Mesothelial cell of epicardium (in vitro differentiated cells): Measurements from ENCODE around the gene VEGFB. TPM values are rescaled to one million over a fixed set of nuclear protein-coding genes. Genes with fewer than 3 reads are reported as not detected.
A peak's percentile ranks its signal among the peaks of the same experiment; 100 is the strongest.

Experiments used
- DNase-seq, 2 experiments: peaks; one replicate each; pipeline ENCODE4 v3.0.0; 2021; ENCODE audit warnings: low spot score in 2 of 2; ENCODE audit not compliant: unreplicated experiment in 2 of 2
- H3K27ac Mint-ChIP-seq: 2 replicates; pipeline ENCODE4 v1.8.0; 2021; ENCODE audit warnings: mixed read lengths
- H3K27me3 Mint-ChIP-seq: 2 replicates; pipeline ENCODE4 v1.8.0; 2021; ENCODE audit warnings: low read depth, mixed read lengths
- H3K36me3 Mint-ChIP-seq: 2 replicates; pipeline ENCODE4 v1.8.0; 2021; ENCODE audit warnings: mixed read lengths
- H3K4me1 Mint-ChIP-seq: 2 replicates; pipeline ENCODE4 v1.8.0; 2021; ENCODE audit warnings: mixed read lengths
- H3K4me3 Mint-ChIP-seq: 2 replicates; pipeline ENCODE4 v1.8.0; 2021; ENCODE audit warnings: mild to moderate bottlenecking, moderate library complexity, mixed read lengths
- H3K9me3 Mint-ChIP-seq: 2 replicates; pipeline ENCODE4 v1.8.0; 2021; ENCODE audit warnings: mixed read lengths
- CTCF ChIP-seq: fragments of 200-600 bp; sonication (generic); IDR thresholded peaks from one replicate; pipeline ENCODE4 v1.5.0; 2021; ENCODE audit warnings: antibody characterized with exemption; ENCODE audit not compliant: unreplicated experiment
- total RNA-seq: library from RNA; stranded (reverse); gene quantifications from 3 replicates; pipeline ENCODE4 v1.2.1, GENCODE V29; 2021

Gene VEGFB
- total RNA-seq, 1 donor from 2014 or later = 83.2 TPM

GRCh38 chr11:64230985-64231365 is 3.4 kb upstream of the VEGFB start:
- no peak for TF ChIP-seq CTCF
- peak overlapping the region; percentile 83 for H3K4me3 Mint-ChIP-seq
- H3K4me1 Mint-ChIP-seq = peaks cover 30% of the 10 kb centered on the region
- no peaks in the 10 kb centered on the region for H3K36me3 Mint-ChIP-seq
- no peak for DNase-seq
- H3K27me3 Mint-ChIP-seq = no peaks in the 10 kb centered on the region
- H3K27ac Mint-ChIP-seq = peak overlapping the region; percentile 85
- no peaks in the 10 kb centered on the region for H3K9me3 Mint-ChIP-seq

GRCh38 chr11:64231546-64231945 is 2.8 kb upstream of the VEGFB start:
- H3K9me3 Mint-ChIP-seq = no peaks in the 10 kb centered on the region
- DNase-seq = no peak
- H3K27me3 Mint-ChIP-seq = no peaks in the 10 kb centered on the region
- peaks cover 30% of the 10 kb centered on the region for H3K4me1 Mint-ChIP-seq
- H3K36me3 Mint-ChIP-seq = no peaks in the 10 kb centered on the region
- peak overlapping the region; percentile 83 for H3K4me3 Mint-ChIP-seq
- TF ChIP-seq CTCF = no peak
- H3K27ac Mint-ChIP-seq = no peak overlapping the region

GRCh38 chr11:64232182-64232966 is 2.0 kb upstream of the VEGFB start:
- Mint-ChIP-seq H3K4me3 (peak overlapping the region; percentile 83), H3K27ac (peak overlapping the region; percentile 47)
- no peak for TF ChIP-seq CTCF

GRCh38 chr11:64232967-64233315 is 1.4 kb upstream of the VEGFB start:
- H3K9me3 Mint-ChIP-seq = no peaks in the 10 kb centered on the region
- no peak for DNase-seq
- H3K36me3 Mint-ChIP-seq = peaks cover 3% of the 10 kb centered on the region
- H3K27me3 Mint-ChIP-seq = no peaks in the 10 kb centered on the region
- H3K4me1 Mint-ChIP-seq = peaks cover 19% of the 10 kb centered on the region
- peak overlapping the region; percentile 83 for H3K4me3 Mint-ChIP-seq
- no peak for TF ChIP-seq CTCF
- H3K27ac Mint-ChIP-seq = peak overlapping the region; percentile 47

More at GRCh38 chr11:64232182-64232966, 2.0 kb upstream of the VEGFB start:
- Mint-ChIP-seq H3K27me3 (no peaks in the 10 kb centered on the region), H3K36me3 (no peaks in the 10 kb centered on the region), H3K4me1 (peaks cover 23% of the 10 kb centered on the region), H3K9me3 (no peaks in the 10 kb centered on the region)
- no peak for DNase-seq

GRCh38 chr11:64234647-64235379 is 429 bp downstream of the VEGFB start:
- Mint-ChIP-seq H3K27ac (peak overlapping the region; percentile 85), H3K27me3 (no peaks in the 10 kb centered on the region), H3K4me1 (peaks cover 21% of the 10 kb centered on the region), H3K4me3 (peak overlapping the region; percentile 82), H3K36me3 (peaks cover 3% of the 10 kb centered on the region), H3K9me3 (no peaks in the 10 kb centered on the region)
- TF ChIP-seq CTCF = no peak
- peak in 1 of 2 experiments; percentile 60 for DNase-seq
